ENCODE data around the gene PRRC2B.

DNA sequence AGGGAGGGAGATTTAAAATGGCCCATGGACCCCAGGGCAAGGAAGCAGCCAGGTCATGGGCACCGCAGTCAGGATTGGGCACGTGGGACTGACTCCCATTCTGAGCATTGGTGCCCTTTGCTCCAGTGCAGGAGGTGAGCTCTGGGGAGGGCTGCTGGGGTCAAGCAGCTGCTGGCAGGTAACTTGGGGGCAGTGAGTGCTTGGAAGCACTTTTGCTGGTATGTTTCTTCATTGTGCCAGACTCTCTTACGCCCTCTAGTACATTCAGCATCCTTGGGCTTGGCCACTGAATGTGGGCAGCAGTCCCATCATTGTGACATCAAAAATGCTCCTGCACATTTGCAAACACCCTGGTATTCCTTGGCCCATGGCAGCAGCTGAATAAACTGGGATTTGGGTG is 32.7 kb downstream of the PRRC2B start:
- TF ChIP-seq EZH2phosphoT487 (IDR thresholded peaks at IDR 0.05; ENCODE audit: insufficient read depth, low read depth): no peak
- TF ChIP-seq EZH2 (IDR thresholded peaks at IDR 0.05; ENCODE audit: insufficient read depth, poor library complexity, severe bottlenecking): no peak
